Measurements from ENCODE around the gene MAPK14.

Gene MAPK14

DNA sequence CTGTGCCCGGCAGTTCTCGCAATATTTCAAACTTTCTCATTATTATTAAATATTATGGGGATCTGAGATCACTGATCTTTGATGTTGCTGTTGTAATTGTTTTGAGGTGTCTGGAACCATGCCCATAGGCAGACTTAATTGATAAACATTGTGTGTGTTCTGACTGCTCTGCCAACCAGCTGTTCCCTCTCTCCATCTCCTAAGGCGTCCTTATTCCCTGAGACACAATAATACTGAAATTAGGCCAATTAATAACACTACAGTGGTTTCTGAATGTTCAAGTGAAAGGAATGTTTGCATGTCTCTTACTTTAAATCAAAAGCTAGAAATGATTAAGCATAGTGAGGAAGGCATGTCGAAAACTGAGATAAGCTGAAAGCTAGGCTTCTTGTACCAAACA is 7.6 kb downstream of the MAPK14 start:
- H3K79me2 ChIP-seq (ENCODE audit: insufficient read depth, low read length): peaks cover 95% of the 10 kb centered on the region
- no peak overlapping the region for H3K4me2 ChIP-seq (ENCODE audit: low read length)
- H4K20me1 ChIP-seq (ENCODE audit: insufficient read depth, low read length): no peaks in the 10 kb centered on the region
- H3K9ac ChIP-seq (ENCODE audit: low read length): no peak overlapping the region
- H3K36me3 ChIP-seq (ENCODE audit: insufficient read depth, low read length): peaks cover 5% of the 10 kb centered on the region; the same call in 1 of the 2 replicates
- no peak overlapping the region for H3K27ac ChIP-seq (ENCODE audit: low read depth, low read length, poor library complexity, severe bottlenecking)
- no peaks in the 10 kb centered on the region for H3K9me3 ChIP-seq (ENCODE audit: low read length)
- TF ChIP-seq, protein P1, sequence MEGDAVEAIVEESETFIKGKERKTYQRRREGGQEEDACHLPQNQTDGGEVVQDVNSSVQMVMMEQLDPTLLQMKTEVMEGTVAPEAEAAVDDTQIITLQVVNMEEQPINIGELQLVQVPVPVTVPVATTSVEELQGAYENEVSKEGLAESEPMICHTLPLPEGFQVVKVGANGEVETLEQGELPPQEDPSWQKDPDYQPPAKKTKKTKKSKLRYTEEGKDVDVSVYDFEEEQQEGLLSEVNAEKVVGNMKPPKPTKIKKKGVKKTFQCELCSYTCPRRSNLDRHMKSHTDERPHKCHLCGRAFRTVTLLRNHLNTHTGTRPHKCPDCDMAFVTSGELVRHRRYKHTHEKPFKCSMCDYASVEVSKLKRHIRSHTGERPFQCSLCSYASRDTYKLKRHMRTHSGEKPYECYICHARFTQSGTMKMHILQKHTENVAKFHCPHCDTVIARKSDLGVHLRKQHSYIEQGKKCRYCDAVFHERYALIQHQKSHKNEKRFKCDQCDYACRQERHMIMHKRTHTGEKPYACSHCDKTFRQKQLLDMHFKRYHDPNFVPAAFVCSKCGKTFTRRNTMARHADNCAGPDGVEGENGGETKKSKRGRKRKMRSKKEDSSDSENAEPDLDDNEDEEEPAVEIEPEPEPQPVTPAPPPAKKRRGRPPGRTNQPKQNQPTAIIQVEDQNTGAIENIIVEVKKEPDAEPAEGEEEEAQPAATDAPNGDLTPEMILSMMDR (IDR thresholded peaks at IDR 0.05; ENCODE audit: low read length): no peak
- TF ChIP-seq EZH2 (IDR thresholded peaks at IDR 0.05; ENCODE audit: borderline replicate concordance, low read length): no peak
- H3K9me2 ChIP-seq (ENCODE audit: low read depth, low read length): no peaks in the 10 kb centered on the region
- H3K27me3 ChIP-seq (ENCODE audit: insufficient read depth, low read length): no peaks in the 10 kb centered on the region
- H3K4me1 ChIP-seq (ENCODE audit: insufficient read depth, low read length, severe bottlenecking): peaks cover 47% of the 10 kb centered on the region
- no peak overlapping the region for H2AFZ ChIP-seq (ENCODE audit: low read length)
- H3F3A ChIP-seq (ENCODE audit: insufficient read depth, low read length): no peaks in the 10 kb centered on the region
- H3K4me3 ChIP-seq (ENCODE audit: low read depth, low read length, poor library complexity, severe bottlenecking): no peak overlapping the region

DNA sequence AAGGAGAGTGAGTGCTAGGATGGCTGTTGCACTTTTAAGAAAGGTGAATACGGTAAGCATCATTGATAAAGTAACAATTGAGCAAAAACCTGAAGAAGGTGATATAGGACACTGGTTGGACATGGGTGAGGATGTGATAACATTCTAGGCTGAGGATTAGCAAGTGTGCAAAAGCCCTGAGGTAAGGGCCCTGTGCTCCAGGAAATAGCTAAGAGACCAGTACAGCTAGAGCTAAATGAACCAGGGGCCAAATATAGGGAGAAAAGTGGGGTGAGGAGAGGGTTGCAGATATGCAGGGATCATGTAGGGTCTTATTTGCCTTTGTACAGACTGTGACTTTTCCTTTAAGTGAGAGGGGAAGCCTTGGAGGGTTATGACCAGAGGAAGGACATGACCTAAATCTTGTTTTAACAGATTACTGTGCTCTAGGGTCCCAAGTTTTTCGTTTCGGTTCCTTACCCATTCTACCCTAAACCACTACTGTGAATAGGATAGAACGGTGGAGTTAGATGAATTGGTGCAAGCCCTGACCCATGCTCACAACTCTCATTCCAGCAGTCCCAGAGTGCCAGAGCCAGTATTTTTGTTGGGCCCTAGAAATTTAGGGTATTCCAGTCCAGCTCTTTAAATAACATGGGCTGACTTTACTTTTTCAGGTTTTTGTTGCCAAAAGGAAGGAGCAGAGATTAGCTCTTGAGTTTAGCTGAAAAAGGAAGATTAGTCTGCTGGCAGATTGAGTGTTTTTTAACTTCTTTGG is 10.7 kb downstream of the MAPK14 start:
- Histone ChIP-seq H3K9me3 (ENCODE audit: low read length) (no peaks in the 10 kb centered on the region), H3K4me2 (ENCODE audit: low read length) (no peak overlapping the region), H3F3A (ENCODE audit: insufficient read depth, low read length) (no peaks in the 10 kb centered on the region), H3K9ac (ENCODE audit: low read length) (no peak overlapping the region), H3K4me1 (ENCODE audit: insufficient read depth, low read length, severe bottlenecking) (peaks cover 17% of the 10 kb centered on the region), H4K20me1 (ENCODE audit: insufficient read depth, low read length) (no peaks in the 10 kb centered on the region), H3K36me3 (ENCODE audit: insufficient read depth, low read length) (peaks cover 5% of the 10 kb centered on the region; the same call in 1 of the 2 replicates), H3K4me3 (ENCODE audit: low read depth, low read length, poor library complexity, severe bottlenecking) (no peak overlapping the region), H3K79me2 (ENCODE audit: insufficient read depth, low read length) (peaks cover 95% of the 10 kb centered on the region), H3K27ac (ENCODE audit: low read depth, low read length, poor library complexity, severe bottlenecking) (no peak overlapping the region), H2AFZ (ENCODE audit: low read length) (no peak overlapping the region), H3K27me3 (ENCODE audit: insufficient read depth, low read length) (no peaks in the 10 kb centered on the region), H3K9me2 (ENCODE audit: low read depth, low read length) (no peaks in the 10 kb centered on the region)
- TF ChIP-seq, protein P1 (IDR thresholded peaks at IDR 0.05; ENCODE audit: low read length): no peak
- TF ChIP-seq EZH2 (IDR thresholded peaks at IDR 0.05; ENCODE audit: borderline replicate concordance, low read length): no peak

DNA sequence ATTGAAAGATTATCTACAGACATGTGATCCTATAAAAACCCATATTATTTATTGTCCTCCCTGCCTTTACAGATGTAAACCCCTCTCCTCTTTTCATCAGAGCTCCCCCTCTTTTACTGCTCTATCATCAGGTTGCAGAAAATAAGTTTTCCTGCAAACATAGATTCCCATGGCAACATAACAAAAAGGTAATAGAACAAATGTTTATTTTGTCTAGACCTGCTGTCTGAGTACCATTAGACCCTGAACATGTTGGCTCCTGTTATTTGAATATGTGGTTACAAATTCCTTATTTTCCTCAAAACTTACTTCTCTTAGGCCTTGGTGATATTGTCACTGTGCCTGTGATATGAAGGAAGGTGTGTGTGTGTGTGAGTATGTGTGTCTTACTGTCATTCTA is 11.5 kb downstream of the MAPK14 start:
- Histone ChIP-seq H4K20me1 (ENCODE audit: insufficient read depth, low read length) (no peaks in the 10 kb centered on the region), H3K9ac (ENCODE audit: low read length) (no peak overlapping the region), H3K27ac (ENCODE audit: low read depth, low read length, poor library complexity, severe bottlenecking) (no peak overlapping the region), H3F3A (ENCODE audit: insufficient read depth, low read length) (no peaks in the 10 kb centered on the region), H2AFZ (ENCODE audit: low read length) (no peak overlapping the region), H3K4me2 (ENCODE audit: low read length) (no peak overlapping the region), H3K27me3 (ENCODE audit: insufficient read depth, low read length) (no peaks in the 10 kb centered on the region), H3K9me3 (ENCODE audit: low read length) (no peaks in the 10 kb centered on the region), H3K9me2 (ENCODE audit: low read depth, low read length) (no peaks in the 10 kb centered on the region), H3K4me1 (ENCODE audit: insufficient read depth, low read length, severe bottlenecking) (peaks cover 16% of the 10 kb centered on the region), H3K4me3 (ENCODE audit: low read depth, low read length, poor library complexity, severe bottlenecking) (no peak overlapping the region), H3K79me2 (ENCODE audit: insufficient read depth, low read length) (peaks cover 94% of the 10 kb centered on the region), H3K36me3 (ENCODE audit: insufficient read depth, low read length) (peaks cover 5% of the 10 kb centered on the region; the same call in 1 of the 2 replicates)
- no peak for TF ChIP-seq EZH2 (IDR thresholded peaks at IDR 0.05; ENCODE audit: borderline replicate concordance, low read length)
- TF ChIP-seq, protein P1 (IDR thresholded peaks at IDR 0.05; ENCODE audit: low read length): no peak
